ENCODE measurements around the gene ANXA2. TPM values are rescaled to one million over a fixed set of nuclear protein-coding genes. Genes with fewer than 3 reads are reported as not detected.

The ANXA2 gene
- total and polyA plus RNA-seq, 10 of the 15 experiments (the other 5 are each of a cell fraction or from before 2014, with no cell fraction given): 135 to 540 (median 281) TPM

DNA sequence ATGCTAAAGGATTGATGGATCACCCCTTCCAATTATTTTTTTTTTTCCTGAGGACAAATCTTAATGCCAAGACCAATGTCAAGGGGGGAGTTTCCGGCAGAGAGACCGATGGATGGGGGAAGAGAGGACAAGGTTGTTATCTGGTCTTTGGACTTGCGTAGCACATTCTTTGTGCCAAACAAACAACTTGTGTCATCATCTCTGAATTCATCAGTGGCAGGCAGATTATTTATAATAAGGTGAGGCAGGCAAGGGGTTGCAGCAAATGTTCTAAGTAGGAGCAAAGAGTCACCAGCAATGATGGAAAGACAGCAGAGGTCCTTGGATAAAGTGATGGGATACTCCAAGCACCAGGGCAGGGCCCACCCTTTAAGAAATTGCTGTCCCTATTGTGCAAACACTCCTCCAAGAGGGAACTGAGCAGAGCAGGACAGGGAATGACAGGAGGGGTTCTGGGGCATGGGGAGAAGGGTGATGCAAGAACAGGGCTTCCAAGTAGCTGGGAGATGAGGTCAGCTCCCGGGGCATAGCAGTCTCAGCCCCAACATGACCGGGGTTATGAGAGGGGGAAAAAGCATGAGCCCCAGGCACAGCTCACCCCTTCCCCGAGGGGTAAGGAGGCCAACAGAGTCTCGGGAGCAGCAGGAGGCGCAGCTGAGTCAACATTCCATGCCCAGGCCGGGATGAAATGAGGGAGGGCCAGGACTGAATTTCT lies 57.4 kb downstream of the ANXA2 start:
- no peaks in the 10 kb centered on the region for H4K20me1 ChIP-seq (ENCODE audit: control insufficient read depth, insufficient read depth)
- H3K4me2 ChIP-seq (ENCODE audit: control insufficient read depth, insufficient read depth): no peak overlapping the region
- in situ Hi-C loops (cut with MboI): no loop called here
- no peak for ATAC-seq
- ChIA-PET SMC1A (ENCODE audit: uncharacterized antibody, unreplicated experiment) (no interaction called here), POLR2A (no interaction called here), CTCF (interaction anchor here (2.7 kb wide), 1 partner anchor 14 kb away, joined by 11 read pairs; no protein-coding TSS in a partner anchor), RAD21 (ENCODE audit: unreplicated experiment) (no interaction called here)
- H3K36me3 ChIP-seq (ENCODE audit: control insufficient read depth in 2 of 2, insufficient read depth in 2 of 2, low read length in 1 of 2): no peaks in the 10 kb centered on the region
- no peak for DNase-seq (ENCODE audit: low read depth, low spot score)
- no peaks in the 10 kb centered on the region for H3K79me2 ChIP-seq (ENCODE audit: control insufficient read depth, insufficient read depth, low read length)
- H2AFZ ChIP-seq (ENCODE audit: control insufficient read depth, low read depth, low read length): no peak overlapping the region
- no peaks in the 10 kb centered on the region for H3K27me3 ChIP-seq (replicated peaks in 1 of 2; ENCODE audit: control insufficient read depth in 2 of 2, insufficient read depth in 2 of 2, low read length in 1 of 2)
- 54% methylated on average over 9 of the region's 9 CpGs for WGBS (ENCODE audit: insufficient coverage, insufficient replicate concordance, low lambda C conversion rate, missing lambda C conversion rate)
- no peak overlapping the region for H3K4me3 ChIP-seq
- no TSS peak for BruUV-seq (replicated peaks)
- no peak overlapping the region for H3K9ac ChIP-seq (ENCODE audit: control insufficient read depth, insufficient read depth, low read length)
- intact Hi-C loops (cut with micrococcal nuclease; ENCODE audit: unreplicated experiment): no loop called here
- no peak for TF ChIP-seq NFYA (IDR thresholded peaks at IDR 0.05; ENCODE audit: borderline replicate concordance, low read depth, low read length)
- no peak for TF ChIP-seq NR2C1 (IDR thresholded peaks at IDR 0.05)
- TF ChIP-seq, protein P1, sequence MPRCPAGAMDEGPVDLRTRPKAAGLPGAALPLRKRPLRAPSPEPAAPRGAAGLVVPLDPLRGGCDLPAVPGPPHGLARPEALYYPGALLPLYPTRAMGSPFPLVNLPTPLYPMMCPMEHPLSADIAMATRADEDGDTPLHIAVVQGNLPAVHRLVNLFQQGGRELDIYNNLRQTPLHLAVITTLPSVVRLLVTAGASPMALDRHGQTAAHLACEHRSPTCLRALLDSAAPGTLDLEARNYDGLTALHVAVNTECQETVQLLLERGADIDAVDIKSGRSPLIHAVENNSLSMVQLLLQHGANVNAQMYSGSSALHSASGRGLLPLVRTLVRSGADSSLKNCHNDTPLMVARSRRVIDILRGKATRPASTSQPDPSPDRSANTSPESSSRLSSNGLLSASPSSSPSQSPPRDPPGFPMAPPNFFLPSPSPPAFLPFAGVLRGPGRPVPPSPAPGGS (IDR thresholded peaks at IDR 0.05; ENCODE audit: borderline replicate concordance, insufficient read depth, low read depth, low read length, poor library complexity, severe bottlenecking): no peak
- no peak for TF ChIP-seq RUNX3 (IDR thresholded peaks at IDR 0.05; ENCODE audit: low read length)
- no peak overlapping the region for H3K27ac ChIP-seq (ENCODE audit: control insufficient read depth, insufficient read depth)
- no peaks in the 10 kb centered on the region for H3K4me1 ChIP-seq (ENCODE audit: control insufficient read depth, insufficient read depth, low read length)
- no peak for FAIRE-seq
- H3K9me3 ChIP-seq (replicated peaks; ENCODE audit: control insufficient read depth, insufficient read depth, low read length): no peaks in the 10 kb centered on the region

DNA sequence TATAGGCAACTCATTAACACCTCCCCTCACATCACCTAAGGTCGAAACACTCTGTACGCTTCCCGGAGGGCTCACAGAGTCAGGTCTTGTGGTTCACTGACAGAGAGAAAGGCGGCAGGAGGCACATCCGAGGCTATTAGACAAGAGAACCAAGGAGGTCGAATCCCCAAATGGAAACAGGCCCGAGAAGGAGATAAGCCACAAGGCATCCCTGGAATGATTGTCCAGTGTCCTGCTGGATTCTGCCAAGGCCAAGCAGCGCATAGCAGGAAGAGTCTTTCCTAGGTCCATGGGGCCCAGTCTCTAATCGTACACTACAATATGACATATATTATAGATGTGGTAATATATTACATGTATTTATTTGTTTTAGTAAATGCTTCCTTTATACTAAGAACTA lies 58.5 kb downstream of the ANXA2 start:
- no peaks in the 10 kb centered on the region for H3K36me3 ChIP-seq (ENCODE audit: control insufficient read depth in 2 of 2, insufficient read depth in 2 of 2, low read length in 1 of 2)
- H3K4me2 ChIP-seq (ENCODE audit: control insufficient read depth, insufficient read depth): no peak overlapping the region
- H3K4me3 ChIP-seq: no peak overlapping the region
- intact Hi-C loops (cut with micrococcal nuclease; ENCODE audit: unreplicated experiment): no loop called here
- H4K20me1 ChIP-seq (ENCODE audit: control insufficient read depth, insufficient read depth): no peaks in the 10 kb centered on the region
- no peak for DNase-seq (ENCODE audit: low read depth, low spot score)
- ChIA-PET POLR2A (no interaction called here), RAD21 (ENCODE audit: unreplicated experiment) (no interaction called here), CTCF (no interaction called here), SMC1A (ENCODE audit: uncharacterized antibody, unreplicated experiment) (no interaction called here)
- no peaks in the 10 kb centered on the region for H3K27me3 ChIP-seq (replicated peaks in 1 of 2; ENCODE audit: control insufficient read depth in 2 of 2, insufficient read depth in 2 of 2, low read length in 1 of 2)
- H3K27ac ChIP-seq (ENCODE audit: control insufficient read depth, insufficient read depth): no peak overlapping the region
- no peak overlapping the region for H2AFZ ChIP-seq (ENCODE audit: control insufficient read depth, low read depth, low read length)
- no TSS peak for BruUV-seq (replicated peaks)
- TF ChIP-seq RCOR1 (conservative IDR thresholded peaks at IDR 0.05; ENCODE audit: low read depth, low read length) (no peak), JUNB (IDR thresholded peaks at IDR 0.05) (no peak), ZNF274 (IDR thresholded peaks at IDR 0.05; ENCODE audit: insufficient read depth, insufficient read length) (no peak), SMAD1 (IDR thresholded peaks at IDR 0.05; ENCODE audit: low read depth, partially characterized antibody) (no peak), MEF2A (IDR thresholded peaks at IDR 0.05; ENCODE audit: insufficient read depth, low read depth, low read length) (no peak), HDAC2 (IDR thresholded peaks at IDR 0.05) (no peak)
- TF ChIP-seq, protein P2, sequence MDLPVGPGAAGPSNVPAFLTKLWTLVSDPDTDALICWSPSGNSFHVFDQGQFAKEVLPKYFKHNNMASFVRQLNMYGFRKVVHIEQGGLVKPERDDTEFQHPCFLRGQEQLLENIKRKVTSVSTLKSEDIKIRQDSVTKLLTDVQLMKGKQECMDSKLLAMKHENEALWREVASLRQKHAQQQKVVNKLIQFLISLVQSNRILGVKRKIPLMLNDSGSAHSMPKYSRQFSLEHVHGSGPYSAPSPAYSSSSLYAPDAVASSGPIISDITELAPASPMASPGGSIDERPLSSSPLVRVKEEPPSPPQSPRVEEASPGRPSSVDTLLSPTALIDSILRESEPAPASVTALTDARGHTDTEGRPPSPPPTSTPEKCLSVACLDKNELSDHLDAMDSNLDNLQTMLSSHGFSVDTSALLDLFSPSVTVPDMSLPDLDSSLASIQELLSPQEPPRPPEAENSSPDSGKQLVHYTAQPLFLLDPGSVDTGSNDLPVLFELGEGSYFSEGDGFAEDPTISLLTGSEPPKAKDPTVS (IDR thresholded peaks at IDR 0.05; ENCODE audit: low read depth, low read length): no peak
- TF ChIP-seq, protein P3, sequence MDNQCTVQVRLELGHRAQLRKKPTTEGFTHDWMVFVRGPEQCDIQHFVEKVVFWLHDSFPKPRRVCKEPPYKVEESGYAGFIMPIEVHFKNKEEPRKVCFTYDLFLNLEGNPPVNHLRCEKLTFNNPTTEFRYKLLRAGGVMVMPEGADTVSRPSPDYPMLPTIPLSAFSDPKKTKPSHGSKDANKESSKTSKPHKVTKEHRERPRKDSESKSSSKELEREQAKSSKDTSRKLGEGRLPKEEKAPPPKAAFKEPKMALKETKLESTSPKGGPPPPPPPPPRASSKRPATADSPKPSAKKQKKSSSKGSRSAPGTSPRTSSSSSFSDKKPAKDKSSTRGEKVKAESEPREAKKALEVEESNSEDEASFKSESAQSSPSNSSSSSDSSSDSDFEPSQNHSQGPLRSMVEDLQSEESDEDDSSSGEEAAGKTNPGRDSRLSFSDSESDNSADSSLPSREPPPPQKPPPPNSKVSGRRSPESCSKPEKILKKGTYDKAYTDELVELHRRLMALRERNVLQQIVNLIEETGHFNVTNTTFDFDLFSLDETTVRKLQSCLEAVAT (IDR thresholded peaks at IDR 0.05): no peak
- no peak for ATAC-seq
- H3K9me3 ChIP-seq (replicated peaks; ENCODE audit: control insufficient read depth, insufficient read depth, low read length): no peaks in the 10 kb centered on the region
- 53% methylated on average over 9 of the region's 9 CpGs for WGBS (ENCODE audit: insufficient coverage, insufficient replicate concordance, low lambda C conversion rate, missing lambda C conversion rate)
- H3K79me2 ChIP-seq (ENCODE audit: control insufficient read depth, insufficient read depth, low read length): no peaks in the 10 kb centered on the region
- no peaks in the 10 kb centered on the region for H3K4me1 ChIP-seq (ENCODE audit: control insufficient read depth, insufficient read depth, low read length)
- H3K9ac ChIP-seq (ENCODE audit: control insufficient read depth, insufficient read depth, low read length): no peak overlapping the region
- in situ Hi-C loops (cut with MboI): no loop called here
- no peak for FAIRE-seq
